ENCODE measurements around the gene PCK1. TPM values are rescaled to one million over a fixed set of nuclear protein-coding genes. Genes with fewer than 3 reads are reported as not detected.
"Not testable (repeated sequence)": the region's sequence is repeated elsewhere in the genome, so short reads cannot be mapped to it uniquely, and the experiment has no call there.

PCK1 gene
- total RNA-seq, result 100 to 1,000 TPM in 1 of 3 donors, 10 to 100 TPM in 2; 27.2 to 252 (median 29.3) TPM

DNA sequence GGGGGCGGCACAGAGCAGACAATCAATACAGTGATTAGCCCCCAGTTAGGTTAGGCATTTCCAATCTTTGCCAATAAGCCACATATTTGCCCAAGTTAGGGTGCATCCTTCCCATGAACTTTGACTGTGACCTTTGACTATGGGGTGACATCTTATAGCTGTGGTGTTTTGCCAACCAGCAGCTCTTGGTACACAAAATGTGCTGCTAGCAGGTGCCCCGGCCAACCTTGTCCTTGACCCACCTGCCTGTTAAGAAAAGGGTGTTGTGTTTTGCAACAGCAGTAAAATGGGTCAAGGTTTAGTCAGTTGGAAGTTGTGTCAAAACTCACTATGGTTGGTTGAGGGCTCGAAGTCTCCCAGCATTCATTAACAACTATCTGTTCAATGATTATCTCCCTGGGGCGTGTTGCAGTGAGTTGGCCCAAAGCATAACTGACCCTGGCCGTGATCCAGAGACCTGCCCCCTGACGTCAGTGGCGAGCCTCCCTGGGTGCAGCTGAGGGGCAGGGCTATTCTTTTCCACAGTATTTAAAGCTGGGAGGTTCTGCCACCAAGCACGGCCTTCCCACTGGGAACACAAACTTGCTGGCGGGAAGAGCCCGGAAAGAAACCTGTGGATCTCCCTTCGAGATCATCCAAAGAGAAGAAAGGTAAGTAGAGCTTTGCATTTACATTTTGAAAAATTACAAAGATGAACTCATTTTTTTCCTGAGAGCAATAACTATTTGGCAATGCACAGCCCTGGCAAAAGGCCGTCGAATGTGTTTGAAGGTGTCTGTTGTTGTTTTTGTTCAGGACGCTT is at the start of gene PCK1:
Gene PCK1 (plus strand): TSS at position 557 of the 802 bp plus-strand sequence. CDS start 302 bp downstream, outside the sequence.
- Histone ChIP-seq H3K4me1 (no peaks in the 10 kb centered on the region), H3K9me3 (no peaks in the 10 kb centered on the region), H3K4me3 (no peak within 1 kb of the TSS), H3K27ac (no peak within 1 kb of the TSS), H3K36me3 (no peaks in the 10 kb centered on the region), H3K27me3 (peaks cover 0 to 18% of the 10 kb centered on the region in 2 donors)
- DNase-seq (ENCODE audit: low spot score in 2 of 2), result no peak
- TF ChIP-seq POLR2A (IDR thresholded peaks at IDR 0.05), result no peak
- TF ChIP-seq, protein P1, sequence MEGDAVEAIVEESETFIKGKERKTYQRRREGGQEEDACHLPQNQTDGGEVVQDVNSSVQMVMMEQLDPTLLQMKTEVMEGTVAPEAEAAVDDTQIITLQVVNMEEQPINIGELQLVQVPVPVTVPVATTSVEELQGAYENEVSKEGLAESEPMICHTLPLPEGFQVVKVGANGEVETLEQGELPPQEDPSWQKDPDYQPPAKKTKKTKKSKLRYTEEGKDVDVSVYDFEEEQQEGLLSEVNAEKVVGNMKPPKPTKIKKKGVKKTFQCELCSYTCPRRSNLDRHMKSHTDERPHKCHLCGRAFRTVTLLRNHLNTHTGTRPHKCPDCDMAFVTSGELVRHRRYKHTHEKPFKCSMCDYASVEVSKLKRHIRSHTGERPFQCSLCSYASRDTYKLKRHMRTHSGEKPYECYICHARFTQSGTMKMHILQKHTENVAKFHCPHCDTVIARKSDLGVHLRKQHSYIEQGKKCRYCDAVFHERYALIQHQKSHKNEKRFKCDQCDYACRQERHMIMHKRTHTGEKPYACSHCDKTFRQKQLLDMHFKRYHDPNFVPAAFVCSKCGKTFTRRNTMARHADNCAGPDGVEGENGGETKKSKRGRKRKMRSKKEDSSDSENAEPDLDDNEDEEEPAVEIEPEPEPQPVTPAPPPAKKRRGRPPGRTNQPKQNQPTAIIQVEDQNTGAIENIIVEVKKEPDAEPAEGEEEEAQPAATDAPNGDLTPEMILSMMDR (IDR thresholded peaks at IDR 0.05), result no peak
- no peak for TF ChIP-seq POLR2AphosphoS5 (IDR thresholded peaks at IDR 0.05)
- intact Hi-C loops (cut with DNase I; ENCODE audit: low total_unique reads), result no loop called here

DNA sequence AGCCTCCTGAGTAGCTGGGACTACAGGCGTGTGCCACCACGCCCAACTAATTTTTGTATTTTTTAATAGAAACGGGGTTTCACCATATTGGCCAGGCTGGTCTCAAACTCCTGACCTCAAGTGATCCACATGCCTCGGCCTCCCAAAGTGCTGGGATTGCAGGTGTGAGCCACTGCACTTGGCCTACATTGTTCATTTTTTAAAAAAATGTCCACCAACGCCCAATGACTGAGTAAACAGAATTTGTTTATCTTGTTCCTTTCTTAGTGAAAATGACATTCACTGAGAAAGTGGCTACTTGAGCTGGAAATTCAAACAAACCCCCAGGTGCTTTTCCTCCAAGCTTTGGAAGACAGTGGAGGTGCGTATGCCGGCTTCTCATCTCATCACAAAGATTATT is 49.2 kb upstream of the PCK1 start:
- H3K27ac ChIP-seq; DNase-seq (ENCODE audit: low spot score in 2 of 2); intact Hi-C loops (cut with DNase I; ENCODE audit: low total_unique reads); H3K4me3 ChIP-seq; H3K27me3 ChIP-seq; H3K9me3 ChIP-seq; H3K4me1 ChIP-seq; H3K36me3 ChIP-seq: not testable (repeated sequence)

DNA sequence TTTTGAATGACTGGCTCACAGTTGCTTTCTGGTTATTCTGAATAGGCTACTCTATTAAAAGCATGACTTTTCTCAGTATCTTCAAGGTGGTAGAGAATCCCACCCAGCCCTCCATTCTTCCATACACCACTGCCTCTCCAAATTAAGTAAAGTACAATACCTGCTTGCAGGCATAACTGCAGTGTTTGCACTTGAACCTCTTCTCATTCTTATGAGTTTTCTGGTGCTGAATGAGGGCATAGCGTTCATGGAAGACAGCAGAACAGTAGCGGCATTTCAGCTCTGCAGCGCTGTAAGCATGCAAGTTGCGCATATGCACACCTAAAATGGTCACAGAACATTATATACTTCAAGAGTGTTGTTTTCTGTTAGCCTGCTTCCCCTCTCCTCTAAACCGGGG is 48.5 kb upstream of the PCK1 start:
- H3K36me3 ChIP-seq, result no peaks in the 10 kb centered on the region
- intact Hi-C loops (cut with DNase I; ENCODE audit: low total_unique reads), result no loop called here
- DNase-seq (ENCODE audit: low spot score in 2 of 2), result no peak
- H3K9me3 ChIP-seq, result no peaks in the 10 kb centered on the region
- H3K4me3 ChIP-seq, result no peak overlapping the region
- H3K4me1 ChIP-seq, result no peaks in the 10 kb centered on the region
- H3K27me3 ChIP-seq, result no peaks in the 10 kb centered on the region
- TF ChIP-seq POLR2AphosphoS5 (IDR thresholded peaks at IDR 0.05) (no peak), POLR2A (IDR thresholded peaks at IDR 0.05) (no peak)
- TF ChIP-seq, protein P1 (IDR thresholded peaks at IDR 0.05), result no peak
- H3K27ac ChIP-seq, result no peak overlapping the region

DNA sequence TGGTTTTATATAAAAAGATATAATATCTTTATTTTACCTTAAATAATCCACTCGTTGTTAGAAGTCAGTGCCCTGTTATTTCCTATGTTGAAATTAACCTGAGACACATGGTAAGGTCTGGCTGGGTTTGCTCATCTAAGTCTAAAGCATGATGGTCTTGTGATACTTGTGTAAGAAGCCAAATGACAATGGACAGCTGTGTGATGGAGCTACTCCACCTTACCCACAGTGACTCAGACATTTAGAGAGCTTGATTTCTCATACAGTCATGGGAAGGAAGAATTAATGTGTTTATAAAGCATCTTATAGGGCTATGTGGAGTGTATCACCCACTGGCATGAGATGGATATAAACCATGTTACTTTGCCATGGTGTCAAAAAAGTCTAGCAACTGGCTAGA is 47.7 kb upstream of the PCK1 start:
- intact Hi-C loops (cut with DNase I; ENCODE audit: low total_unique reads), result no loop called here
- H3K9me3 ChIP-seq, result no peaks in the 10 kb centered on the region
- H3K27me3 ChIP-seq, result no peaks in the 10 kb centered on the region
- TF ChIP-seq POLR2AphosphoS5 (IDR thresholded peaks at IDR 0.05), result no peak
- TF ChIP-seq, protein P1 (IDR thresholded peaks at IDR 0.05), result no peak
- TF ChIP-seq POLR2A (IDR thresholded peaks at IDR 0.05), result no peak
- H3K4me3 ChIP-seq, result no peak overlapping the region
- no peaks in the 10 kb centered on the region for H3K4me1 ChIP-seq
- no peaks in the 10 kb centered on the region for H3K36me3 ChIP-seq
- no peak for DNase-seq (ENCODE audit: low spot score in 2 of 2)
- H3K27ac ChIP-seq, result no peak overlapping the region

DNA sequence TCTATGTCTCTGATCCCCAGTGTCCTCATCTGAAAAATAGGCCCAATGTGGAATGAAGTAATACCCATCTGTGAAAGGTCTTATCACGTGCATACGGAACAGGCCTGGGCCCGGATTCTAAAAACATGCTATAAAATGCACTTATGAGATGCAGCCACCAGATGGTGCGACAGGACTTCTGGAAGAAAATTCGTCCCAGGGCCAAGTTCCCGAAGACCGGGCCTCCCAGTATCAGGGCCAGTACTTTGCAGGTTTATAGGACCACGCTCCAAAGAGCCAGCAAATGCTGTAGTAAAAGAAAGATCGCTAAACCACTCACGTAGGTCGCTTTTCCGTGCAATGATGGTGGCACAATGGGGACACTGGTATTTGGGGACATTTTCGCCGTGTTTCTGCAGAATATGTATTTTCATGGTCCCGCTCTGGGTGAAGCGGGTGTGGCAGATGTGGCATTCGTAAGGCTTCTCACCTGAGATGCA is 46.6 kb upstream of the PCK1 start:
- no peaks in the 10 kb centered on the region for H3K4me1 ChIP-seq
- intact Hi-C loops (cut with DNase I; ENCODE audit: low total_unique reads), result no loop called here
- no peaks in the 10 kb centered on the region for H3K27me3 ChIP-seq
- no peaks in the 10 kb centered on the region for H3K9me3 ChIP-seq
- DNase-seq (ENCODE audit: low spot score in 2 of 2), result peak; percentile 62 to 64
- no peaks in the 10 kb centered on the region for H3K36me3 ChIP-seq
- H3K4me3 ChIP-seq, result no peak overlapping the region
- peak overlapping the region in 1 of 2 donors; percentile 2 for H3K27ac ChIP-seq
- peak in 1 of 3 donors; percentile 33 for TF ChIP-seq POLR2AphosphoS5 (IDR thresholded peaks at IDR 0.05)
- TF ChIP-seq, protein P1 (IDR thresholded peaks at IDR 0.05), result peak; percentile 60 to 83 (median 80)
- TF ChIP-seq POLR2A (IDR thresholded peaks at IDR 0.05), result no peak

Data from breast epithelium (tissue), 4 donors.